ENCODE results near the gene TTI1.

The TTI1 gene

DNA sequence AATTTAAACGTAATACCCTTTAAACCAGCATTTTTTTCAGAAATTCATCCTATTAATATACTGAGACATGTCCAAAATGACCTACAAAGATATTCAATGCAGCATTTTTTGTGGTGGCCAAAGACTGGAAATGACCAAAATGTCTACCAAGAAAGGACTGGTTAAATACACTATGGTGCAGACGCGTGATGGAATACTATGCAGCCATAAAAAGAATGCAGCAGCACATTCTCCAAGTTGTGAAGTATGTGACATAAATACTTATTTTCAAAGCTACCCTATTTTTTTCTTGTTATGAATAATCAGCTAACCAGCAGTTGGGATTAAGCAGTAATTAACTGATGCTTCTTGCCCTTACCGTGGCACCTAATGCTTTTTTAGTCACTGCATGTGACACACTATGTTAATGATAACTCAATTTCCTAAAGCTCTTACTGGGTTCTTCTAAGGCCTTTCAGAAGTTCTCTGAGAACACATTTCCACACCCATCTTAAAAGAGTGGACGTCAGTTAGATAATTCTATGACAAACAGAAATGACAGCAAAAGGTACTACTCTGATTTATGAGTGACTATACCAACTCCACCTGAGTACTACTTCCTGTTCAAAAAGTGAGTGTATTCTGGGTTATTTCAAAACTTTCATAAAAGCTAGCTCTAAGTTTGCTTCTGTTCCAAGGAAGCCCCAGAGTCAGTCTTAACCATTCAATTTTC, 24.9 kb downstream of the TTI1 start:
- no peak for DNase-seq

DNA sequence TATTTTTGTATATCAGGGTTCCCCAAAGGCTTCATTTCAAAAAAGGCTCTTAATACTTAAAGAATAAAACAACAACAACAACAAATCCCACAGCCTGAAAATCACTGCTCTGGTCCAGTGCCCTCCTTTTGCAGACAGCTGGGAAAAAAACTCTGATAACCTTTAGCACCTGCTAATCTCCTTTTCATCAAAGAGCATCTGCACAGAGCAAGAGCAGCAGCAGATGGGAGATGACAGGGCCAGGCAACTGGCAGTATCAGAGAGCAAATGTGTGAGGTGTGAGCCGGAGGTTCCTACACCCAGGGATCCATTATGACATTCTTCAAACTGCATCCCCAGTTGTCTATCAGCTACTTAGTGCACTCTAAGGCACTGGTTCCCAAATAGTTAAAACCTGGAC, 25.7 kb downstream of the TTI1 start:
- DNase-seq, result no peak

DNA sequence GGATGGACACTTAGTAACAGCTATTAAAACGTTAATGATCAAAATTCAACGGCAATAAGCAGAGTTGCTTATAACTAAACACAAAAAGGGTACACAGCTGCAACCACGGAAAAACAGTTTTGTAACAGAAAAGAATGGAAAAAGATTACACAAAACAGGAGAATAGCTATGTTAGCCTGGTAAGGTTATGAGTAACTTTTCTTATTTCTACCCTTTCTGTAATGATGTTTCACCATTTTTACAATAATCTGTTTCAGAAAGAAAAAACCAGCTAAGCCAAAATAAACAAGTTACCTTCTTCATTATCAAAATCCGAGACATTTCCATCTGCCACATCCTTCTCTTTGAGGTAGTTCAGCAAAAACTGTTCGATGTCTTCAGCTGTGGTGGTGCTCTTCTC, 27.4 kb downstream of the TTI1 start:
- DNase-seq, result no peak

DNA sequence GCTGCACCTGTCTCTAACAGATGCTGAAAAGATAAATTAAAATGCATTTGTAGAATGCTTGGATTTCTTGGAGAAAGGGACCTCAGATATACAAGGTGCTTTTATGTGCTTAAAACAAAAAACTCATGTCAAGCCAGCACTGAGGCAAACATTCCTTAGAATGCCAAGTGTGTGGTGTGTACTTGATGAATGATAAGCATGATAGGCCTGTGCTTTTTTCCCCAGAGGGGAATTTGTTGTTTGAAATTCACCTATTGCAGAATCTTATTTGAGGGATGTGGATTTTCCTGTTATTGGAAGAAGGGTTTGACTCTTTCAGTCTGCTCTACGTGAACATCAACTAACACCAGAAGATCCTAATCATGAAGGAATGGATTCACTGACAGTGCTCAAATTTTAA, 28.8 kb downstream of the TTI1 start:
- DNase-seq, result no peak

DNA sequence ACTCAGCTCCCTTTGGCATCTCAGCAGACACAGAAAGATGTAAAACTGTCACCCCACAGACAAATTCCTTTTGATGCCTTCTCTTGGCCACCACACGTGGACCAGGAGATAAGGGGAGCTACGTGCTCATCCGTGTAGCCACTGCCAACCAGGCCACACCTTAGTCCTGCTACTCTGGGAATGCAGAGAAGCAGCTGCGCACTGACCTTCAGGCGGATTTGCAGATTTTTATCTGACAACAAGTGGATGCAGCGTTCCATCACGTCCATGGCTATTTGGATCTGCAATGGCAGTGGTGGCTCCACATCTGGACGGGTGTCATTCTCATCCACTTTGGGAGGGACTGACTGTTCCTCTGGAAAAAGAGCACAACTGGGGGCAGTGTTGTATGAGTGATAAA, 30.8 kb downstream of the TTI1 start:
- DNase-seq, result no peak

DNA sequence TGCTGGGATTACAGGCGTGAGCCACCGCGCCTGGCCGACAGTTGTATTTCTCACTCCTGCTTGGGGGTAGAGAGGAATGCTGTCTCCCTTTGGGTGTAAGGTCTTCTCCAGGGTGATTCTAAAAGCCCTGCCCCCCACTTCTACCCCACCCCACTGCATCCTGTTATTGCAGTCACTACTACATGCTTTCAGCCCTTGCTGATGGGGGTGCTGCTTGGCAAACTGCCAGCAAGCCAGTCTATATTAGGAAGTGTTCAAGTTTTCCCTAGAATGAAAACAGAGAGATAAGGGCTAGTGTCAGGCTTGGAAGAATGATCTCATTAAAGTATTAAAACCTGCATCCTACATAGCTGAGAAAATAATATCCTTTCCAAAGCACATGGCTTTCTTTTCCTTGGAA, 31.3 kb downstream of the TTI1 start:
- DNase-seq, result no peak

DNA sequence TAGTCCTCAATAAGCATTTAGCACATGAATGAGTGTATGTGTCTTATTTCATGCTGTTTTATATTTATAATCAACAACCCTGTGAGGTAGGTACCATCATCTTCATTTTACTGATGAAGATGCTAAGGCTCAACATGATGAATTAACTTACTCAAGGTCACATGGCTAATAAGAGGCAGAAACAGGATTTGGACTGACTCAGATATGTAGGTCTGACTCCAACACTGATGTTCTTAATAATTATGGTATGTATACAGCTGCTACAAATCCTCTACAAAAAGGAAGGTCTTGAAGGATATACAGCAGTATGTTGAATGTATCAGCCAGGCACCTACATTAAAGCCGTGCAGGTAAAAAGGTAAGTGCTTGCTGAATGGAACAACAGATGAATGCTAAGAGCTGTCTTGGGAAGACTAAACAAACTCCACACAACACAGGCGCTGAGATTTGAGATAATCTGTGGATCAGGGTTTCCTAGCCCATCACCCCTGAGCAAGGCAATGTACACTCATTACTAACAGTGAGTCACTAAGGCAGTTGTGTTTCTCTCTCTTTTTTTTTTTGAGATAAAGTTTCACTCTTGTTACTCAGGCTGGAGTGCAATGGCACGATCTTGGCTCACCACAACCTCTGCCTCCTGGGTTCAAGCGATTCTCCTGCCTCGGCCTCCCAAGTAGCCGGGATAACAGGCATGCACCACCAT, 31.9 kb downstream of the TTI1 start:
- no peak for DNase-seq

DNA sequence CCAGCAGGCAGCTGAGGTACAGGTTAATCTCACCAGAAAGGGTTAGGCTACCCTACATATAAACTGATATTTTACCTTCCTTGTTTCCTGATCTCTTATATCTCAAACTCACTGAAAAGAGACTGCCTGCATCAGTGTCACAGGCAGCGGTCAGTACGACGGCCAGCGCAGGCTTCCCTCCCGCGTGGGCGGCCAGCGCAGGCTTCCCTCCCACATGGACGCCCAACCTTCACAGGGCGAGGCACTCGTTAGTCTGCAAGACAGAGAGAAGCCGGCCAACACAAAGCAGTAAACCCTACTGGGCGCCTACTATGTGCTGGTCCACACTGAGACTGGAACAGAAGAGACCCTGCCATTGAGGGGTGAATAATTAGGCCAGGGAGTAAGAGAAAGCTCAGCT, 33.0 kb downstream of the TTI1 start:
- DNase-seq, result no peak

DNA sequence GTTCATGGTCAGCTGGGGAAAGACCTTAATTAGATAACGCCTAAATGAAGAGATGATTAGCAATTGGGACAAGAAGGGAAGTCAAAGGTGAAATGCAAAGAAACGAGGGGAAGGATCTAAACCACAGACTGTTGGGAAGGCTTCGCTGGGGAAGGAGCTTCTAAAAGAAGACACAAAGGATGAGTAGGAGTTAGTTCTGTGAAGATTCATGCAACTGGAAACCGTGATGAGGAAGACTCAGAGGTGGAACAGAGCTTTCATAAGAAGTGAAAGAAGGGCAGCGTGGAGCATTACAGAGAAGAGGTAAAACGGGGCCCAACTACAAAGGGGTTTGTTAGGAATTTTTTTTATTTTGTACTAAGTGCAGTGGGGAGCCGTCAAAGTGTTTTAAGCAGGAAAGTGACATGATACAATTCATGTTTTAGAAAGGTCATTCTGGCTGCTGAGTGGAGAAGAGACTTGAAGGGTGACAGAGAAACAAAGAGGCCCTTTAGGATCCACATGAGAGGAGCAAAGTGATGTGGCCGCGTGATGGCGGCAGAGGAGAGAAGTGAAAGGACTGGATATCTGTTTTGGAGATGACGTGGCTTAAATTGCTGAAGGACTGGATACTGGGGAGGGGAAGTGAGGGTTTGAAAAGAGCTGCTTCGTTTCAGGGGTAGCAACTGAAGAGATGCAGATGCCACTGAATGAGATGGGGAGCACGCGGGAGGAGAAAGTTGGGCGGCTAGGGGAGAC, 33.6 kb downstream of the TTI1 start:
- DNase-seq, result no peak

DNA sequence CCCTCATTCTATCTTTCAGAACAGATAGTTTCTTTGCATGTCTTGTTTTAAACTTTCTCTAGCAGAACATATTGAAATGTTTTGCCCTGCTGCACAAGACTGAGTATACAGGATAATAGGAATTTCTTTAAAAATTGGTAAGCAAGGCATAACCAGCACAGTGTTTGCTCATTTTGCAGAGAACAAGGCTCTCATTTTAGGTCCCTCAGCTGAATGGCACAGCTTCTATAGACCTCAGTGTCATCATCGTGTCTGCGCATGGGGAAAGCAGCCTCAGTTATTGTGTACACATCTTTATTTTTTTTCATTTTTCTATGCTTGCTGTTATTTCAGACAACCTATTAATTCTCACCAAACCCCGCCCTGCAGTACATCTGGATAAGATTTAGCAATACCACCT, 35.7 kb downstream of the TTI1 start:
- no peak for DNase-seq

DNA sequence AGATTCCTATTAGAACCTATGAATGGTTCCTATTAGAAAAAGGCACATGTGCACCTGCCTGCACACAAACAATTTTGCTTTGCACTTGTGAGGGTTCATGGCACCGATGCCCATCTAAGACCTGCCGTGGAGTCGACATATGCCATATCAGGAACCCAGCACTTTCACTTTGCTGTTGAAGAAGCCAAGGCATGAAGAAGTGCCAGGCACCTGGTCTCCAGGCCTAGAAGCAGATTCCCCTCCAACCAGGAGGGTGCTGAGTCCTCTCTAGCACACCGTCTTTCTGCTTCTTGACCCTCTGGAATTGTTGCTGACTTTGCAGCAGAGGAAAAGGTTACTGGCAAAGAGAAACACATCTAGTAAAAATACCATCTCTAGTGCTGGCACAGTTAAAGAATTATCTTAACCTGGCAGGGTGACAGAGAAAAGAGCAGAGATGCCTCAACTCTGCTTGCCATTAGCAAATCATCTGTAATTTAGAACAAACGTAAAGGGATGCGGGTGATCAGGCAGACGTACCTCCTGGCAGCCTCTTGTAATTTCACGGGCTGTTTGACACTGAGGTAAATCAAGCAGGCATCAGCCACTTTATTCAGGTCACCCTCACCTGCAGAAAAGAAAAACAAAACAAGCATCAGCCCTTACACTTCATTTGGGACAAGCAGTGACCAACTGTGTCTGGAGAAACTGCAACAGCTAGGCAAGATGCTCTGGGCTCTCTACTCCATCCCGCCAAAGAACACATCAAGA, 37.2 kb downstream of the TTI1 start:
- no peak for DNase-seq

DNA sequence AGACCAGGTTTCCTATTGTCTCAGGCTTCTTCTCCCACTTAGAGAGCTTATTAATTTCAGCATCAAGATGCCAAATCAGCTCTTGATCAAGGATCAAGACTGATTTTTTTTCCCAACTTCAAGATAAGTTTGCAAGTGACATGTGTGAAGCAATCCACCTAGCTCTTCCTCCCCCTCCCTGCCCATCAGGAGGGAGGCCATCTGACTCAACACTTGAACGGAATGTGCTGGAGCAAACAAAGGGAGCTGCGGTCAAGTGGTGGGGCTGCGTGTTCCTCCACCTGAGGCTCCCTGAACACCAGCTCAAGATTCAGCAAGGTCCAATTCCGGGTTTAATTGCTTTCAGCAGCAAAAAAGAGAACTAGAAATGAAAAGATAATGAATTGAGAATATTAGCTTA, 38.7 kb downstream of the TTI1 start:
- no peak for DNase-seq

DNA sequence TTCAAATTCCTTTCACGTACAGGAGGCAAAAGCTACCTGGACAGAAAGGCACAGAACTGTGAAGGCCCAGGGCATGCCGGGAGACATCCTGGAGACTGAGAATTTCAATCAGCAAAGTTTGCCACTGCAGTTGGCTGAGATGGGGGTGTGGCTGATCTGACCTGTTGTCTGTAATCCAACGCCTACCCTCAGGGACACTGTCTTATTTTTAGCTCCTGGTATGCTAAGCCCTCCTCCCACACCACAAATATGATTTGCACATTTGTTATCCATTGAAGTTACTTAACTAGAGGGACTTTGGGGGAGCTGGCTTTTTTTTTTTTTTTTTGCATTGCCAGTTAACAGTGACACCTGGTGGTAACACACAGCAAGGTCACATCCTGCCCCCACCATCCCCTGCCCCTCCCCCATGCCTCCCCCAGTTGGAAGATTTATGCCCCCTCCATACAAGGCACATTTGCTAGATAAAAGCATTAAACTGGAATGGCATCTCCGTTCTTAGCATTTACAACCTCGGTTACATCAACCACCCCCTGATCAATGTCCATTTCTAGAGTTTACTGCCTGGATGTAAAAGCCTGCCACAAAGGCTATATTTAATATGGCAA, 40.4 kb downstream of the TTI1 start:
- DNase-seq, result peak; percentile 5 to 11

DNA sequence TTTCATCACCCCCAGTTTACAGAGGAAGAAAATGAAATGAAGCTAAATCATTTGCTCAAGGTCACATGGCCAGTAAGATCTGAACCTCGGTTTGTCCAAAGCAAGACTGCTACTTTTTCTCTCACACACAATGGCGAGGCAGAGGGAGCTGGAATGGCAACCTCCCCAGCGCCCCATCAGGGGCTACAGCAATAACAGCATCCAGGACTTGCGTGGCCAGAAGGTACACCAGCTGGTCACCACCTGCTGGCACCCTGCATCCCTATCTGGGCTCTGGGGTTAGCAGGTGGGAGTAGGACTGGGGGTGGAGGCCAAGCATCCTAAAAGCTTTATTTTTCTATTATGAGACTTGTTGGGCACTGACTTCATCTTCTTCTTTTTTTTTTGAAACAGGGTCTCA, 41.3 kb downstream of the TTI1 start:
- no peak for DNase-seq

DNA sequence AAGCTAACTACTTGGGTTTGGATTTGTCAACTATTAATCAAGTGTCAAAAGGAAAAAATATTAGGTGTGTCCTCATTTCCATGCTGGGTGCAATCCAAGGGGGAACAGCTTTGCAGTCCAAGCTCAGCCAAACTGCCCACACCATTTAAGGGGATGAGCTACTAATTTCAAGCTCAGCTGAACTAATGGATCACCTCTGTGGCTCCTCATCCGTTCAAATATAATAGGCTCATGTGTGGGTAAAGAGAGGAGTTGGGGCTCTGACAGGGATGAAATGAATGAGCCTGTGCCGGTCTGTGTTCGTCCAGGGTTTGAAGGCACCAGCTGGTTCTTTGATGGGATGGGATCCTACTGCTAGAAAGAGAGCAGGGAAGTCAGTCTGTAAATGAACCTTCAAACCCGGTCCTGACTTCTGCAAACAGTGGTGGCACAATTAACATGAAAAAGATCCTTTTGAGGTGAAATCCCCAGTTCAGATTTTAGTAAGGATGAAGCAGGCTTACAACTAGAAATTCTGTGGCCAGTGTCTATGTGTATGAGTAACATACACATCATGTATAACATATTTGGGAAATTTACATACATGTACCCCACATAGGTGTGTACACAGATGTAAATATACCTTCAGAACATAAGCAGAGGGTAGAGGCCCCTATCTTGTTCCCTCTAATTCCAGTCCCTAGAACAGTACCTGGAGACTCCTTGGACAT, 41.9 kb downstream of the TTI1 start:
- no peak for DNase-seq

DNA sequence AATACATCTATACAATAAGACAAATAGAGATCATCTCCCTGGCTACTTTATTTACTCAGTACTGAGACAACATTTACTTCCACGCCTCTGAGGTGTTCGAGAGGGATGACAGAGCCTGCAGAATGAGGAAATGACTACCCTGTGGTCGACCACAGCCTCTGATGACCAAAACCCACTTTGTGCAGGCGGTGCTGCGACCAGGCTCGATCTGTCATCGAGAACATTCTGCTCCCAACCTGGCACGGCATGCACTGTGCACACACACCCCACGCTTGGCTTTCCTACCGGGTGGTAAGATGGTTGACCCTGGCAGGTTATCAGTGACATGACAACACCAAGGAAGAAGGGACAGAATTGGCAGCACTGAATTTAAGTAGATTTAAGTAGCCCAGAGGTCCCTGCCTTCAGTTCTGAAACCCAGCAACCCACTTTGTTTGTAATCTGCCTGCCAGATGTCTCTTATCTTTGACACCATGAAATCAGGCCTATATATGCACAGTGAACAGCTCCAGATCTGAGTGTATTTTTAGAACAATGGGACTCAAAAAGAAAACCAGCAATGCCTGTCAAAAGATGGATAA, 42.6 kb downstream of the TTI1 start:
- peak; percentile 70 to 75 for DNase-seq

DNA sequence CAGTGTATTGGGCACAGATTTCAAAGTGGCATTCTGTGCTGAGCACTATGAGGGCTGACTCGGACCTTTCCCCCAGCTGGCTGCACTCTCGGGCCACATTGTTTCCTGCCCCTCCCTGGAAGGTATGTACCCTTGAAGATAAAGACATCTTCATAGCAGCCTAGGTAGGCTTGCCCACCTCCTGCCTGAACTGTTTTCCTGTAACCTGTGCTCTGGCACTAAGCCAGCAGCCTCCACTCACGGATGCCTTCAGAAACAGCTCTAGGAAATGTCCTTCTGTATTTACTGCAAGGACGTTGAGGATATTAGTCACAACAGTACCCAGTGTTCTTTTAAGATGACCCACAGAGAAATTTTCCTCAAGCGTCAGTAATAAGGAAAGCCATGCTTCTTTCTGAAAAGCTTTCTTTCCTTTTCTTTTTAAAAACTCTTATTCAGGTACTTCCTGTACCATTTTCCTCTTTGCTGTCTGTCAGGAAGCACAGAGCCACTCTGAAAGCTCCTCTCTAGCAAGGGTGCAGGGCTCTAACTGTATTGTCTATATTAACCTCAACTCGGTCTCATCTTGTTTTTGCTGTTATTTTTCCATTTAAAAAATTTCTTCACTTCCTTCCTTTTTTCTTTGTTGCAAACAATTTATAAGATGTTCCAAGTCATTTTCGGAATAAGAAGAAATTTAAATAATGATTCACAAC, 43.5 kb downstream of the TTI1 start:
- DNase-seq, result no peak

DNA sequence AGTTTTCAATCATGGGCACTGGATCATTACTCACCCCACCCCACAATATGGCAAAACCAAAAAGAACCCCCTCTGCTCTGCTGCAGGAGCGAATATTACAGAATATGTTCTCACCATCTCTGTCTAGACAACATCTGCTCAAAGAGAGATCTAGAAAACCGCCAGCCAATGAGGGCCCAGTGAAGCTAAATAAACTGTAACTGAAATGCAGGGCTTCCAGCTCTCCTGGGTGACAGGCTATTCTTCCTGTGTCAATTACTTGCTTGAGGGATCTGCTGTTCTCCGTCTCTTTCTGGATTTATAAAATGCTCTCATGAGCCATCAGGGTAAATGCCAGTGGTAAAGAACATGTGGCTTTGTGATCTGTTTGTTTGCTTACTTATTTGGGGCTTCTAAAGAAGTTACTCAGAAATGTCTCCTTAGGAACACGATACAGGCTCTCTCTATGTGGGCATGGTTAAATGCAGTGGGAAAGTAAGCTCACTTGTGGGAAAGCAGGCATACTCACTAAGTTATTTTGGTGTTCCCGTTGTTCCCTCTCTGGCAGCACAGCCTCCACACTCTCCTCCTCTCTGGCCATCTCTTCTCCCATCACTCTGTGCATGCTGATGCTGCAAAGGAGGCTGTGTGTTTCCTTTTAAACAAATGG, 44.8 kb downstream of the TTI1 start:
- no peak for DNase-seq

DNA sequence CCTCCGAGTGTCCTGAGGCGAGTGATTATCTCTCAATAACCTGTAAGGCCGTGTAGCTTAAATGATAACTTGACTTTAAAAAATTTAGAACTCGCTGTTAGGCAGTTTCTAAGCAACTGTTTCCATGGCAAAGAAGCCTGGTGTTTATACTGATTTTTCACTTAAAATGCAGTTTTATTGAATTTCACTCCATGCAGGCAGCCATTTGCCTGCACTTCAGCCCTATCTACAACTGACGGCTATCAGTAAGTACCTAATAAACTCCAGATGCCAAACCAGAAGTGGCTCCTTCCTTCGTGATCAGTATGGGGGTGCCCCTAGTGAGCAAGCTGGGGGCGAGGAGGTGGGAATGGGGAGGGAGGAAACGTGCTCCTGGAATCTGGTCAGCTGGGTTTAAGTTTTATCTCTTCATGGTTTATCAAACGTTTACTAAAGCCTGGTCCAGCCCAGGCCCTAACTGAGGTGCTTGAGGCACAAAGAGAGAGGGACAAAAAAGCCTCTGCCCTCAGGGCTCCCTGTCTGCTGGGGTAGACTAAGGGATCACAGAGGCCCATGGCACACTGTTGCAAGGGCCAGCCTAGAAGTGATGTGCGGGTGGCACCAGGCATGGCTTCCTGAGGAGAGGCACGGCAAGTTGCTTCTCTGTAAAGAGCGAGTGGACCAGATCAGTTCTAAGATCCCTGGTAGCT, 45.5 kb downstream of the TTI1 start:
- DNase-seq, result no peak

All from AML-193 (cell line).